HG03469 (cell line): ENCODE measurements around the gene HPSE2.

ENCODE experiments used
- ATAC-seq: cut with Tn5 transposase; IDR thresholded peaks from one replicate; pipeline ENCODE4 v1.9.1; 2021; ENCODE audit warnings: mild to moderate bottlenecking, moderate library complexity, moderate number of reproducible peaks; ENCODE audit not compliant: unreplicated experiment

The HPSE2 gene

GRCh38 chr10:98855403-98856189 is 380.1 kb downstream of the HPSE2 start:
- ATAC-seq, result no peak

DNA sequence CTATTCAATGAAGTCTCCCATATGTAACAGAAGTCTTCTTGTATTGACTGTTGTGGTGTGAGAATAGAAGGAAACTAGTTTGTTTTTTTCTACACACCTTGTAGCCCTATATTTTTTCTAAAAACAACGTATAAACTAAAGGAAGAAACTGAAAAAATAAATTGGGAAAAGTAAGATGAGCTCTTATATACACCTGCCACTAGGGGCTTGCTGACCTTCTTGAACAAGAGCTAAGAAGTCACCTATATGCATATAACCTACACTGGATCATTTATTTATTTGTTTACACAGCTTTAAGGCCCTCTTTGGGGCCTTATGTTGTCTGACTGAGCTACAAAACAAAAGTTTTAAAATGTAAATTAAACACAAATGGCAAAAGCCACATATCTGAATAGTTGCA is 383.0 kb downstream of the HPSE2 start:
- ATAC-seq, result no peak

DNA sequence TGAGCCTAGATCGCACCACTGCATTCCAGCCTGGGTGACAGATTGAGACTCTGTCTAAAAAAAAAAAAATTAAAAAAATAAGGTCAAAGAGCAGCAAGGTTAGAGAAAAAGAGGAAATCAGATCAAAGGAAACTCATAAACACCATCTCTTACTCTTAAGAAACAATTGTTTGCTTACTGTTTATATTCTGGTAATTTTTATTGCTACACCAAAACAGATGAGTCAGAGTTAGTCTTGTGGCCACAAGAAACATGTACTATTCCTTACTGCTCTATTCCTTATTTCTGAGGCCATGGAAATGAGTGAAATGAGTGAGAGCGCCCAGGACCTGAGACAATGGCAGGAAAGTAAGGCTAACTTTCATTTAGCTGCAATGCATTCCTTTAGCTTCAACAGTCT is 387.3 kb downstream of the HPSE2 start:
- ATAC-seq, result no peak

- ATAC-seq, result no peak
Measured at GRCh38 chr10:98846787-98847186, 388.9 kb downstream of the HPSE2 start.

DNA sequence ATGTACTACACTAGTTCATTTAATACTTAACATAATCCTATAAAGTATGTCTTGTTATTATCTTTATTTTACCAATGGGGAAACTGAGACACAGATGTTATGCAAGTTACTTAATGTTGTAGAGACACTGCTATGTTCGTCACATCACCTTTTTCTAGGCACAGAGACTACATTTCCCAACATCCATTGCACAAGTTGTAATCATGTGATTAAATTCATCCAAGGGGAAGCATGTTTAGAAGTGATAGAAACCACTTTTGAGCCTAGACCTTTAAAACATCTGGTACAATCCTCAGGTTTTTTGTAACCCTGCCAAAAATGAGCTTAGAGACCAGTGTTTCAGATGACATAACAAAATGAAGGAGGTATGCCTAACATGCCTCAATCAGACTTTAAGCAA is 402.1 kb downstream of the HPSE2 start:
- no peak for ATAC-seq

GRCh38 chr10:98832738-98833137 is 402.9 kb downstream of the HPSE2 start:
- ATAC-seq, result no peak

DNA sequence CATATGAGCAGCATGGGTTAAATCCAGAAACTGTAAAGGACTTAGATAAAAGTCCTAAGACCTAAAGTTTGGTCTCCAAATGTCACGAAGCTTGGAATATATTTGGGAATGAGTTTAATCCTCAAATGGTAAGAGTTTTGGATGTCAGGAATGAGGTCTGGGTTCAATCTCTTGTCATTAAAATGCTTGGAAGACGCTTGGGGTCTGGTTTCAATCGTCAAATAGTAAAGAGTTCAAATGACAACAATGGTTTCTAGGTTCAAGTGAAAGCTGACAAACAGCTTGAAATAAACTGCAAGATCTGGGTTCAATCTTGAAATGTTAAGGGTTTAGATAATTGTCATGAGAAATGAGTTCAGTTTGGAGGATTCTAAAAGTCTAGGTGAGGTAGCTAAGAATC is 403.5 kb downstream of the HPSE2 start:
- ATAC-seq, result no peak

DNA sequence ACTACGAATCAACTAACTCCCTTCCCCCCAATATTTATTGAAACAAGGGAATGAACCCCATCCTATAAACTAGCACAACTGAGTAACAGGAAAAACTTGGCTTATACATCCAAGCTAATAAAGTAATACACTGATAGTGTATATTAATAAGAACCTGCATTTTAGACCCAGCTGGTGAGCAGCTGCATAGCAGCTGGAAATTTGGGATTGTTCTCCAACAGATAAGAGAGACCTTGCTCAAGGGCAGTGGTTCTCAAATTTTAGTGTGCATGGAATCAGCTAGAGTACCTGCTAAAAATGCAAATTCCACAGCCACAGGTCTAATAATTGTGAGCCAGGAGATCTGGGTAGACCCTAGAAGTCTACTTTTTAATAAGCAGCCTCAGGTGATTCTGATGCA is 404.3 kb downstream of the HPSE2 start:
- ATAC-seq, result no peak

DNA sequence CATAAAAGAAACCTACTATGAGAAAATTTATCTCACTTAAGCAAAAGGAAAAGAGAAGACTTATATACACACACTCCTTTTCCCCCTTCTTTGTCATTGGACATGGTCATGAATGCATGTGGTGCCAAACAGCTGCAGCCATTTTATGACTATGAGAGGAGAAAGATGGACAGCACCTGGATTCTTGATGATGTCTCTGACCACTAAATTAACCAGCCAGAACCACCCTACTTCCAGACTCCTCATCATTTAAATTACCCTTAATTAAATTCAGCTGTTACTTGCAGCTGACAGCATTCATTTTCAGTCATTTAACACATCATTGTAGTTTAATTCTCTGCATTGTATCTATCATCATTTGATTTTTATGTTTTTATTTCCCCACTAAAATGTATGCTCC is 409.9 kb downstream of the HPSE2 start:
- ATAC-seq, result no peak

DNA sequence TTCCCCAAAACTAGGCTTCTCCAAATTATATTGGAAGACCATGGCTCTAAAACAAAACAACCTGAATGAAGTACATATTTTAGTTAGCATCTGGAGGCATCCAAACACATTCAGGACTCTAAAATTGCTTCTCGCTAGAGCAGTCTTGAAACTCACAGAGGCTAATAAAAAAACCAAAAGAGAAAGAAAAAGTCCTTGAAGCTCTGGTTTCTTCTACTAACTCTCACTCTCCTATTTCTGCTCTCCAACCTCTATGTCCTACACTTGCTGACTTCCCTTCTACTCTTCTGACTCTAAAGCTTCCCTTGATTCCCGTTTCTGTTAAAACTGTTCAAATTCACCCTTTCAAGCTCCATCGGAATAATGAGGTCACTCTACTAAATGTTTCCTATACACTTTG is 418.3 kb downstream of the HPSE2 start:
- ATAC-seq, result no peak

GRCh38 chr10:98815039-98815885 is 420.4 kb downstream of the HPSE2 start:
- no peak for ATAC-seq

- ATAC-seq, result no peak
Measured at GRCh38 chr10:98814470-98814869, 421.2 kb downstream of the HPSE2 start.

- ATAC-seq, result no peak
Measured at GRCh38 chr10:98808282-98808892, 427.3 kb downstream of the HPSE2 start.

- no peak for ATAC-seq
Measured at GRCh38 chr10:98800263-98800662, 435.4 kb downstream of the HPSE2 start.

DNA sequence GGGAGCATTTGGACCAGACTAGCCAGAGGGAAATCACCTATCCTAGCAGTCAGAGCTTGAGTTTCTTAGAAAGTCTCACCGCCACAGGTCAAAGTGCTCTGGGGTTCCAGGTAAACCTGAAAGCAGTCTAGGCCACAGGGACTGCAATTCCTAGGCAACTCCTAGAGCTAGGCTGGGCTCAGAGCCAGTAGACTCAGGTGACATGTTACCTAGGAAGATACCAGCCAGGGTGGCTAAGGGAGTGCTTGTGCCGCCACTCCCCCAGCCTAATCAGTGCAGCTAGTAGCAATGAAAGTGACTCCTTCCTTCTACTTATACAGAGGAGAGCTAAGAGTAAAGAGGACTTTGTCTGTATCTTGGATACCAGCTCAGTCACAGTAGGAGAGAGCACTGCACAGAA is 440.2 kb downstream of the HPSE2 start:
- no peak for ATAC-seq

GRCh38 chr10:98790817-98791216 is 444.8 kb downstream of the HPSE2 start:
- ATAC-seq, result no peak

- no peak for ATAC-seq
Measured at GRCh38 chr10:98778277-98778759, 457.3 kb downstream of the HPSE2 start.

GRCh38 chr10:98758463-98758862 is 477.2 kb downstream of the HPSE2 start:
- ATAC-seq, result no peak

DNA sequence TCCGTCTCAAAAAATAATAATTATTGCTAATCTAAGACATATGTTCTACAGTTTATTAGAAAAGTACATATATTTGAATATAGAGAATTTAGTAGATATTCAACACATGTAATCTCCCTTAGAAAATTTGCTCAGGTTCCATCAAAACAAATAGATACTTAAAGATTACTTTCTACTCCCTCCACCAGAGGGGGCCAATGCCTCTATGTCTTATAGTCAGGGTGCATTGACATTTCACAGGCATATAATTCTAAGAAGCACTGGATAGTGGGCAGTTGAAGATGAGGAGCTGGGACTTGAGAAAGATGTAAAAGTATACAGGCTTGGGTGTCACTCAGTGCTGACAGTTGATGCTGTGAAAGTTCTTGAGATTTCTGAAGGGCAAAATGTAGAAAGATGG is 487.4 kb downstream of the HPSE2 start:
- ATAC-seq, result no peak

DNA sequence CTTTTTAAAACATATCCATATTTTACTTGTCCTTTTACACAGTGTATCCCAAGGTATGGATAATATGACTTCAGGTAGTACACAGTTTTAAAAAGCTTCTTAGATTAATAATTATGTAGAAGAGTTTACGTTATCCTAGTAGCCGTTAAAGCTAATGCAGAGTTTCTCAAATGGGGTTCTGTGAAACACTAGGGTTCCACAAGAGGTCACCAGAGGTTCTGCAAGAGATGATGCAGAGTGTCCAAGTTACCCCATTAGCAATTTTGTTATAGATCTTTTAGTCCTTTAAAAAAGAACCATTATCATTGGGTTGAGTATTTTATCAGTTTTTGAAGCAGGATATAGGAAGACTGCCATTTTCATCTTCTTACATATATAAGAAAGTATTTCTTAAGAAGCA is 490.0 kb downstream of the HPSE2 start:
- no peak for ATAC-seq

- no peak for ATAC-seq
Measured at GRCh38 chr10:98720551-98720950, 515.1 kb downstream of the HPSE2 start.

- ATAC-seq, result no peak
Measured at GRCh38 chr10:98713586-98713985, 522.1 kb downstream of the HPSE2 start.
